ENCODE results near the gene U2AF1.
"Not testable (repeated sequence)": the region's sequence is repeated elsewhere in the genome, so short reads cannot be mapped to it uniquely, and the experiment has no call there.

U2AF1 gene

GRCh38 chr21:43076023-43076637 is 31.2 kb downstream of the U2AF1 start:
- DNase-seq = not testable (repeated sequence)

GRCh38 chr21:43075170-43076022 is 32.0 kb downstream of the U2AF1 start, which contains the start of gene CBS:
Gene CBS (minus strand): TSS chr21:43075835. CDS start chr21:43072193, 3,642 bp downstream.
- DNase-seq = not testable (repeated sequence)

- DNase-seq = not testable (repeated sequence)
Observed at GRCh38 chr21:43074401-43075169, 32.8 kb downstream of the U2AF1 start.

- not testable (repeated sequence) for DNase-seq
Observed at GRCh38 chr21:43072742-43073141, 34.6 kb downstream of the U2AF1 start.

GRCh38 chr21:43069682-43070081 is 37.7 kb downstream of the U2AF1 start:
- not testable (repeated sequence) for DNase-seq

- DNase-seq = not testable (repeated sequence)
Observed at GRCh38 chr21:43068065-43068464, 39.3 kb downstream of the U2AF1 start.

GRCh38 chr21:43066690-43067089 is 40.7 kb downstream of the U2AF1 start:
- DNase-seq = not testable (repeated sequence)

- not testable (repeated sequence) for DNase-seq
Observed at GRCh38 chr21:43065991-43066390, 41.4 kb downstream of the U2AF1 start.

GRCh38 chr21:43064265-43064917 is 43.0 kb downstream of the U2AF1 start:
- not testable (repeated sequence) for DNase-seq

- DNase-seq = not testable (repeated sequence)
Observed at GRCh38 chr21:43062955-43063664, 44.3 kb downstream of the U2AF1 start.

- not testable (repeated sequence) for DNase-seq
Observed at GRCh38 chr21:43053112-43053511, 54.3 kb downstream of the U2AF1 start.

- DNase-seq = not testable (repeated sequence)
Observed at GRCh38 chr21:43045876-43046821, 61.2 kb downstream of the U2AF1 start.

GRCh38 chr21:43045165-43045875 is 62.0 kb downstream of the U2AF1 start:
- not testable (repeated sequence) for DNase-seq

GRCh38 chr21:43044547-43044946 is 62.8 kb downstream of the U2AF1 start:
- DNase-seq = not testable (repeated sequence)

- DNase-seq = not testable (repeated sequence)
Observed at GRCh38 chr21:43043291-43043690, 64.1 kb downstream of the U2AF1 start.
